Left hindlimb (tissue), 1 donor: ENCODE data around the gene UROC1.
"Not testable (repeated sequence)": the region's sequence is repeated elsewhere in the genome, so short reads cannot be mapped to it uniquely, and the experiment has no call there.

Experiments used
- DNase-seq: peaks from one replicate; pipeline ENCODE4 v3.0.0-alpha.2; 2018

Gene UROC1

DNA sequence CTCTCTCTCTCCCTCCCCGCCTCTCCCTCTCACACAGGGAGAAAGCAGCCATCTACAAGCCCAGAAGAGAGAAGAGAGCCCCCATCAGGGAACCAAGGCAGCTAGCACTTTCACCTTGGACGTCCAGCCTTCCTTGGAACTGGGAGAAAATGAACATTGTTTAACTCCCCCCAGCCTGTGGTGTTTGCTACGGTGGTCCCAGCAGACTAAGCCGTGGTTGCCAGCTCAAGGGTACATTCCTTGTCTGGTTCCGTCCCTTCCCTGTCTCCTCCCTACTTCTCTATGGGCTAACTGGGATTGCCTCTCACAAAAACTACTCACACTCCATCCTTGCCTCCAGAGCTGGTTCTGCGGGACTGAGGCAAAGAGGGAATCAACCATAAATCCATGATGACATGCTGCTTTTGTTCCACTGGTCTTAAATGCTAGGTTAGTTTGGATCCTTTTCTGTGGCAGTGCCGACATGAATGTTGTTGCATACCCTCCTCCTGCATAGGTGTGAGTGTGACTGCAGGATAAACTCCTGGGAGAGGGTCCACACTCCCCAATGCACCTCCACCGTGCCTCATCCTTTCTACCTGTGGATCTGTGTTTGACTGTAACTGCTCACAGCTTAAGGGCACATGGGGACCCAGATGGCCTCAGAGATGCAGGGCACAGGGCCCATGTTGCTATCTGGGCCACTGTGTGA lies 29.1 kb upstream of the UROC1 start:
- DNase-seq, result peak; percentile 5

GRCh38 chr3:126546013-126546412 lies 28.4 kb upstream of the UROC1 start:
- DNase-seq, result no peak

- no peak for DNase-seq
These were observed 28.0 kb upstream of the UROC1 start for GRCh38 chr3:126545544-126545943.

DNA sequence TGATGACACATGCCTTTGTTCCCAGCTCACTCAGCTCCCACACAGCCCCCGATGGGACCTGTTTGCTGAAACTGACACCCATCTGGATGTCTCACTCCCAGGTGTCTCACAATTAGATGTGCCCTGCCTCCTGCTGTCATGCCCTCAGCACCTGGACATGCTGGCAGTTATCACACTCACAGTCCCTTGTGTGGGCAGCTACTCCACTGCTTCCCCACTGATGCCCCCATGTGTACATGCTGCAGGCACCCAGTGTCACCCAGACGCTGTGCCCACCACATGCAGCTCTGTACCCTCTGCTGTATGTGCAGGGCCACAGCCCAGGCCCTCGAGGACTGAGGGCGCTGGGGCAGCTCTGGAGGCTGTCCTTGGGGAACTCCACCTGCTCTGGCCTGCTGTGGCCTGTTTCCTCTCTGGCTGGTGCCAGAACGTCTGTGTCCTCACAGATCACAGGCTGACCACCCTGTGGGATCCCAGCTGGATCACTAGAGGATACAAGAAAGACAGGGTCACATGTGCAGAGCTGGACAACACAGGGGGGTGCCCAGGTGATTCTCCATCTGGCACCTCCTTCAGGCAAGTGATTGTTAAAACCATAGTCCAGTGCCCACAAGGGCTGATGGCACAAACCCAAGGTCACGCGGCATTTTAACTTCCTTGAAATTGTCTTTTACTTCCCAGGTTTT lies 27.2 kb upstream of the UROC1 start:
- DNase-seq, result no peak

- DNase-seq, result no peak
These were observed 26.0 kb upstream of the UROC1 start for GRCh38 chr3:126543457-126544061.

GRCh38 chr3:126542340-126543241 lies 25.0 kb upstream of the UROC1 start:
- DNase-seq, result no peak

DNA sequence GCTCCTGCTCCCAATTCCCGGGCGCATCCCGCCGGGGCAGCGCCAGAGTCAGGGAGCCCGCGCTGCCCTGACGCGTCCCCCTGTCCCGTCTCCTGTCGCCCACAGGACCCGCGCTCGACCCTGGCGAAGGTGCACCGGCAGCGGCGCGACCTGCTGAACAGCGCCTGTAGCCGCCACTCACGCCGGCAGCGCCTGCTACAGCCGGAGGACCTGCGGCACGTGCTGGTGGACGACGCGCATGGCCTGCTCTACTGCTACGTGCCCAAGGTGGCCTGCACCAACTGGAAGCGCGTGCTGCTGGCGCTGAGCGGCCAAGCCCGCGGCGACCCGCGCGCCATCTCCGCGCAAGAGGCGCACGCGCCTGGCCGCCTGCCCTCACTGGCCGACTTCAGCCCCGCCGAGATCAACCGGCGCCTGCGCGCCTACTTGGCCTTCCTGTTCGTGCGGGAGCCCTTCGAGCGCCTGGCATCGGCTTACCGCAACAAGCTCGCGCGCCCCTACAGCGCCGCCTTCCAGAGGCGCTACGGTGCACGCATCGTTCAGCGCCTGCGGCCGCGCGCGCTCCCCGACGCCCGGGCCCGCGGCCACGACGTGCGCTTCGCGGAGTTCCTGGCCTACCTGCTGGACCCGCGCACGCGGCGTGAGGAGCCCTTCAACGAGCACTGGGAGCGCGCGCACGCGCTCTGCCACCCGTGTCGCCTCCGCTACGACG lies 24.2 kb upstream of the UROC1 start:
- DNase-seq, result no peak

DNA sequence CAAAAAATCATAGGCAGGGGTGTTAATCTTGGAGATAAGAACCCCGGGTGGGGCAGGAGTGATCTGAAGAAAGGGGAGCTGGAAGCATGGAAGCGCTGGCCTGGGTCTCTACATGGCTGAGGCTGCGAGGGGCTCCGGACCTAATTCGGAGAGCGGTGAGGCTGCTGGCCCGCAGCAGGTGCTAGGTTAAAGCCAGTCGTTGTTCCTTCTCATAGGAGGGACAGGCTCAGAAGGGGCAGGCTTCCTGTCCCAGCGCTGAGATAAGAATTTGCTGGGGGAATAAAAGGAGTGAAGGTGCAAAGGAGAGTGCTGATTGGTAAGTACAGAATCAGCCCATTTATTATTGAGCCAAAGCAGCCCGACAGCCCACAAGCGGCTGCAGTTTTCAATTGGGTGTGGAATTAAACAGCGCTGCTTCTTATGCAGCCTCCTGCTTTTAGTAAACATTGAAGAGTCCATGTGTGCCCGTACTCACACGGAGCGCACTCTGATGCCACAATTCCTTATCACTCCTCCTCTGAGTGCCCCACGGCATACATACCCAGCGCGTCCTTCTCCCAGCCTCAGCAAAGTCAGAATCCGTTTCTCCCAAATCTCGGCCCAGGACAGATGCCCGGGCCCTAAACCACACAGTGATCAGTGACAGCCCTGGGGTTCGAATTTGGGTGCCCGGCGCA lies 23.5 kb upstream of the UROC1 start:
- DNase-seq, result no peak

DNA sequence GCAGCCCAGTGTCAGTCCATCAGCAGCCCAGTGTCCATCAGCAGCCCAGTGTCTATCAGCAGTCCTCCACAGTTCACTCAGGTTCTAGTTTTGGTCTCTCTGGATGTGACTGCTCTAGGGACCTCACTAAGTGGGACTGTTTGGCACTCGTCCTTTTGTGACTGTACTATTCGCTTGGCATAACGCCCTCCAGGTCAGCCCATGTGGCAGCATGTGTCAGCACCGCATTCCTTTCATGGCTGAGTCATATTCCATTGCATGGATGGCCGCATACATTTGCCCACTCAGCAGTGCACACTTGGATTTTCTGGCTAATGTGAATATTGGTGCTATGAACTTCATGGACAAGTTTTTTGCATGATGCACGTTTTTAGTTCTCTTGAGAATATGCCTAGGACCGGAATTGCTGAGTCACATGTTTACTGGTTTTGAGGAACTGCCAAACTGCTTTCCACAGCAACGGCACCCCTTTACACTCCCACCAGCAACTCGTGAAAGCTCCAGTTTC lies 22.8 kb upstream of the UROC1 start:
- peak; percentile 41 for DNase-seq

DNA sequence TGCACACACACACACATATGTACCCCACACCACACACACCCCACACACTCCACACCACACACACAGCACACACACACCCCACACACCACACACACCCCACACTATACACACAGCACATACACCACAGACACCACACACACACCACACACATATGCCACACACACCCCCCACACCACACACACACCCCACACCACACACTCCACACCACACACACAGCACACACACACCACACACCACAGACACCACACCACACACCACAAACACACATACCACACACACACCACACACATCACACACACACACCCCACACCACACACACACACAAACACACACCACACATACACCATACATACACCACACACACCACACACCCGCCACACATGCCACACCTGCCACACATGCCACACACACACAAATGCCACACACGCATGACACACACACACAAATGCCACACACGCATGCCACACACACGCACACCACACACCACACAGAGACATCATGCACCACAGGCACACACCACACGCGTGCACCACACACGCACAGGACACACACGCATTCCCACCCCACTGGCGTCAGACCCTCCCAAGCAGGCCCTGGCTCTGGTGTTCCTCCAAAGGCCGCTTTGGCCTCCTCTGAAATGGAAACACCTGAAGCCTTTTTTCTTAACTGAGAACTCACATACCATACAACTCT lies 22.1 kb upstream of the UROC1 start:
- peak; percentile 20 for DNase-seq

- DNase-seq, result peak; percentile 7
These were observed 21.4 kb upstream of the UROC1 start for GRCh38 chr3:126538966-126539365.

GRCh38 chr3:126538316-126538715 lies 20.7 kb upstream of the UROC1 start:
- peak; percentile 22 for DNase-seq

DNA sequence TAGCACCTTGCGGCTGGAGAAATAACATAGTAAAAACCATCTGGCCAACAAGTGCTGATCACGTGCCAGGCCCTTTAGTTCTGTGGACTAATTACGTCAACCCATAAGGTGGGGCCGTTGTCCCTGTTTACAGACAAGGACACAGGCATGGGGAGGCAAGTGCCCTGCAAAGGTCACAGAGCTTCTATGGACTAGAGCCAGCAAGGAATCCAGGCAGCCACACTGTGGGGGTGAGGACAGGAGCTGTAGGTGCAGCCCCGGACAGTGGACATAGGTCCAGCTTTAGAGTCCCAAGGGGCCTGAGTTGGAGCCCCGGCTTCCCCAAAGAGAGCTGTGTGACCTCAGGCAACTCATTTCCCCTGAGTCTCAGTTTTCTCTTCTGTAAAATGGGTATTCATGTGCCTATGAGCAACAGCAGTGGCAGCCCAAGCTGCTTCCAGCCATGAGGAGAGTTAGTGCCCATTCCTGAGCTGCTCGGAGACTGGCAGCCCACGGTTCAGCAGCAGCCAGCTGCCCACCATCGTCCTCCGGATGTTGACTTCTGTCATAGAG lies 20.2 kb upstream of the UROC1 start:
- peak; percentile 25 for DNase-seq

DNA sequence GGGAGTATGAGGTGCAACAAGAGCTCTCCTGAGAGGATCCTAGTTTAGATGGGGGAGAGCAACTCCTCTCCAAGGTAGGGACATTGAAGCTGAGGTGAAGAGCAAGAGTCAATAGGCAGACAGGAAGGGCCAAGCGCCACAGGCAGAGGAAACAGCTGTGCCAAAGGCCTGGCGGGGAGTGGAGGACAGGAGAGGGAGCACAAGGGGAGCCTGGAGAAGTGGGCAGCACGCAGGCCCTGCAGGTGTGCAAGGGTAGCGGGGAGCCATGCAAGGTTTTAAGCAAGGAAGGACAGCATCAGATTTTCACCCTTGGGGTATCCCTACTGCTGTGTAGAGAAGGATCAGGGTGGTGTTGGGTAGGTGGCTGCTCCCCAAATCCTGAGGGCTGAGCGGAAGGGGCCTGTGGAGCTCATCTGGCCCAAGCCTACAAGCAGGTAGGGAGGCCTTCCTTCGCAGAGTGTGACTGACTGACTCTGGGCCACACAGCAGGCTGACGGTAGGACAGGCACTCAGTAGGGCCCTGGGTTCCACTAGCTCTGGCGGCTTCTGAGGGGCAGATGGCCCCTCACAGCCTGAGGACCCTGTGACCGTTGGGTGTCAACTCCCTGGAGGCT lies 19.6 kb upstream of the UROC1 start:
- DNase-seq, result peak; percentile 24

GRCh38 chr3:126536126-126536525 lies 18.6 kb upstream of the UROC1 start:
- peak; percentile 6 for DNase-seq

DNA sequence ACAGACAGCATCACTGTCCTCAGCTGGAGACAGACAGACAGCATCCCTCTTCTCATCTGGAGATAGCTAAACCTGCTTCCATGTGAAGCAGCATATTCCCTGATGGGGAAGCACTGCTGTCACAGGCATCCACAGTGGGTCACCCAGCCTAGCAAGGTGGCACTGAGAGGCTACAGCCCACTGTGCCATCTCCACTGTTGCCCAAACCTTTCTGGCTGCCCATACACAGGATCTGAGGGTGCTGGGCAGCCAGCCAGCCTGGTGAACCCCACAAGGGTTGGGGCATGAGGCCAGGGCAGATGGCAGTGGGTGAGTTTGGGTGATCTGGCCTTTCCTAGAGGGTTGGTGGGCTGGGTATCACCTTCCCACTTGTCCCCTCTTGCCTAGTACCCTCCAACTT lies 18.1 kb upstream of the UROC1 start:
- DNase-seq, result peak; percentile 3

- not testable (repeated sequence) for DNase-seq
These were observed 17.1 kb upstream of the UROC1 start for GRCh38 chr3:126534716-126535115.

DNA sequence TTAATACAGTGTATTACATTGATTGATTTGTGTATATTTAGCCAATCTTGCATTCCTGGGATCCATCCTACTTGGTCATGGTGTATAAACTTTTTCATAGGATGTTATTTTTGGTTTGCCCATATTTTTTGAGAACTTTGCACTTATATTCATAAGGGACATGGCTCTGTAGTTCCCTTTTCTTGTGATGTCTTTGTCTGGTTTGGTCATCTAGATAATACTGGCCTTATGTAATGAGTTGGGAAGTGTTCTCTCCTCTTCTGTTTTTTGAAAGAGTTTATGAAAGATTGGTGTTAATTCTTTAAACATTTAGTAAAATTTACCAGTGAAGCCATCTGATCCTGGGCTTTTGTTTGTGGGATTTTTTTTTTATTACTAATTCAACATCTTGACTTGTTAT lies 15.9 kb upstream of the UROC1 start:
- DNase-seq, result no peak

- DNase-seq, result no peak
These were observed 13.4 kb upstream of the UROC1 start for GRCh38 chr3:126531051-126531330.
